CD4-positive, alpha-beta T cell (primary cell): ENCODE measurements around the gene ATG3. TPM values are rescaled to one million over a fixed set of nuclear protein-coding genes. Genes with fewer than 3 reads are reported as not detected.

ENCODE experiments used
- ATAC-seq: fragments of 200-7000 bp; cut with Tn5 transposase; one replicate; pipeline ENCODE4 v1.10.0; 2022; ENCODE audit warnings: mild to moderate bottlenecking; ENCODE audit not compliant: poor library complexity
- CTCF ChIA-PET: fragments of 350-600 bp; sonication (Branson Sonifier 250); formaldehyde crosslinking; loops from one replicate; lab custom pipeline; 2021; ENCODE audit warnings: antibody characterized with exemption, inconsistent platforms; lab: Charles Lee
- POLR2A ChIA-PET: fragments of 350-600 bp; sonication (Branson Sonifier 250); formaldehyde crosslinking; loops from one replicate; lab custom pipeline; 2021; ENCODE audit warnings: antibody characterized with exemption, inconsistent platforms; lab: Charles Lee
- DNase-seq, 14 experiments: peaks; one replicate each; pipeline ENCODE4 v3.0.0-alpha.2; 2013 to 2020; ENCODE audit warnings: mixed read lengths in 2 of 14
- H3K27ac ChIP-seq, 2 donors: one replicate each; pipeline versions ENCODE4 v1.5.1 to v1.7.0; 2013; ENCODE audit warnings: low read length in 2 of 2, low read depth in 1 of 2, mild to moderate bottlenecking in 1 of 2
- H3K27me3 ChIP-seq, 2 experiments: 1 replicate in 1 of 2; 2 replicates in 1 of 2; pipeline versions ENCODE4 v1.6.1 to v1.7.0; 2013; ENCODE audit warnings: low read length in 2 of 2, control low read depth in 1 of 2, mild to moderate bottlenecking in 1 of 2, moderate library complexity in 1 of 2; ENCODE audit not compliant: insufficient read depth in 2 of 2, control insufficient read depth in 1 of 2
- H3K36me3 ChIP-seq: one replicate; pipeline ENCODE4 v1.6.1; 2013; ENCODE audit warnings: low read length, control low read depth; ENCODE audit not compliant: insufficient read depth
- H3K4me1 ChIP-seq: one replicate; pipeline ENCODE4 v1.6.1; 2013; ENCODE audit warnings: low read length, control low read depth; ENCODE audit not compliant: insufficient read depth
- H3K4me3 ChIP-seq: one replicate; pipeline ENCODE4 v1.5.1; 2013; ENCODE audit warnings: mild to moderate bottlenecking, low read length, moderate library complexity
- H3K9me3 ChIP-seq, 2 experiments: 1 replicate in 1 of 2; 2 replicates in 1 of 2; pipeline versions ENCODE4 v1.6.1 to v1.7.0; 2013; ENCODE audit warnings: low read length in 2 of 2, mild to moderate bottlenecking in 2 of 2, control low read depth in 1 of 2, moderate library complexity in 1 of 2; ENCODE audit not compliant: control insufficient read depth in 1 of 2, insufficient read depth in 1 of 2
- H3K27ac Mint-ChIP-seq: one replicate; pipeline ENCODE4 v1.8.0; 2020; ENCODE audit warnings: mixed read lengths
- H3K27me3 Mint-ChIP-seq: one replicate; pipeline ENCODE4 v1.8.0; 2021; ENCODE audit warnings: mixed read lengths
- H3K36me3 Mint-ChIP-seq: one replicate; pipeline ENCODE4 v1.8.0; 2021; ENCODE audit warnings: low read depth, mixed read lengths
- H3K4me1 Mint-ChIP-seq: one replicate; pipeline ENCODE4 v1.8.0; 2021; ENCODE audit warnings: low read depth, mixed read lengths
- H3K4me3 Mint-ChIP-seq: one replicate; pipeline ENCODE4 v1.8.0; 2020; ENCODE audit warnings: mild to moderate bottlenecking, mixed read lengths
- H3K9me3 Mint-ChIP-seq: one replicate; pipeline ENCODE4 v1.8.0; 2020; ENCODE audit warnings: mixed read lengths
- intact Hi-C, 2 experiments: fragments of 100-400 bp; cut with DNase I in 1 of 2; cut with micrococcal nuclease in 1 of 2; formaldehyde crosslinking; loops; one replicate each; pipeline versions ENCODE4 v1.15.1 to v1.9.0; 2023 to 2025; cut with DNase I, micrococcal nuclease
- total RNA-seq, 174 experiments: library from RNA in 2 of 174; stranded (reverse) in 2 of 174; gene quantifications; one replicate each; pipeline ENCODE4 v1.2.3 and lab custom pipeline; 2021 to 2026
- TF ChIP-seq, protein P1 (sequence below): fragments of 200-600 bp; IDR thresholded peaks from one replicate; pipeline ENCODE4 v1.8.0; 2022; ENCODE audit warnings: antibody characterized with exemption, mild to moderate bottlenecking

The ATG3 gene
- total RNA-seq, 2 experiments from 2014 or later = 43.3 to 43.8 TPM

GRCh38 chr3:112503304-112503972 is 58.3 kb downstream of the ATG3 start:
- POLR2A ChIA-PET = interaction anchor here (1.2 kb wide), 1 partner anchor 40 kb away, joined by 3 read pairs; no protein-coding TSS in a partner anchor
- peaks cover 55% of the 10 kb centered on the region for H3K4me1 Mint-ChIP-seq
- Histone ChIP-seq H3K27me3 (no peaks in the 10 kb centered on the region), H3K4me1 (no peaks in the 10 kb centered on the region), H3K4me3 (no peak overlapping the region), H3K27ac (no peak overlapping the region), H3K9me3 (no peaks in the 10 kb centered on the region), H3K36me3 (no peaks in the 10 kb centered on the region)
- H3K36me3 Mint-ChIP-seq = peaks cover 12% of the 10 kb centered on the region
- H3K27me3 Mint-ChIP-seq = no peaks in the 10 kb centered on the region
- no peak for DNase-seq
- CTCF ChIA-PET = no interaction called here
- TF ChIP-seq, protein P1, sequence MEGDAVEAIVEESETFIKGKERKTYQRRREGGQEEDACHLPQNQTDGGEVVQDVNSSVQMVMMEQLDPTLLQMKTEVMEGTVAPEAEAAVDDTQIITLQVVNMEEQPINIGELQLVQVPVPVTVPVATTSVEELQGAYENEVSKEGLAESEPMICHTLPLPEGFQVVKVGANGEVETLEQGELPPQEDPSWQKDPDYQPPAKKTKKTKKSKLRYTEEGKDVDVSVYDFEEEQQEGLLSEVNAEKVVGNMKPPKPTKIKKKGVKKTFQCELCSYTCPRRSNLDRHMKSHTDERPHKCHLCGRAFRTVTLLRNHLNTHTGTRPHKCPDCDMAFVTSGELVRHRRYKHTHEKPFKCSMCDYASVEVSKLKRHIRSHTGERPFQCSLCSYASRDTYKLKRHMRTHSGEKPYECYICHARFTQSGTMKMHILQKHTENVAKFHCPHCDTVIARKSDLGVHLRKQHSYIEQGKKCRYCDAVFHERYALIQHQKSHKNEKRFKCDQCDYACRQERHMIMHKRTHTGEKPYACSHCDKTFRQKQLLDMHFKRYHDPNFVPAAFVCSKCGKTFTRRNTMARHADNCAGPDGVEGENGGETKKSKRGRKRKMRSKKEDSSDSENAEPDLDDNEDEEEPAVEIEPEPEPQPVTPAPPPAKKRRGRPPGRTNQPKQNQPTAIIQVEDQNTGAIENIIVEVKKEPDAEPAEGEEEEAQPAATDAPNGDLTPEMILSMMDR = no peak
- no peaks in the 10 kb centered on the region for H3K9me3 Mint-ChIP-seq
- no peak overlapping the region for H3K27ac Mint-ChIP-seq
- intact Hi-C loops = no loop called here
- H3K4me3 Mint-ChIP-seq = no peak overlapping the region
- ATAC-seq = no peak

- TF ChIP-seq, protein P1 = no peak
- peaks cover 10% of the 10 kb centered on the region for H3K4me1 ChIP-seq
- DNase-seq (no peak), ATAC-seq (no peak)
- peak overlapping the region; percentile 90 for H3K27ac Mint-ChIP-seq
- no peaks in the 10 kb centered on the region for H3K27me3 Mint-ChIP-seq
- no peaks in the 10 kb centered on the region for H3K27me3 ChIP-seq
- H3K4me1 Mint-ChIP-seq = peaks cover 59% of the 10 kb centered on the region
- ChIA-PET CTCF (interaction anchor here (1.6 kb wide), 1 partner anchor 389 kb away, joined by 3 read pairs; no protein-coding TSS in a partner anchor), POLR2A (interaction anchor here (0.6 to 5.4 kb wide), 6 partner anchors 8 to 456 kb away, joined by 4 to 56 read pairs (median 22); partner anchors contain the start of gene CD200)
- H3K9me3 ChIP-seq = no peaks in the 10 kb centered on the region
- H3K27ac ChIP-seq = no peak overlapping the region
- intact Hi-C loops = no loop called here
- peaks cover 27% of the 10 kb centered on the region for H3K36me3 Mint-ChIP-seq
- no peak overlapping the region for H3K4me3 ChIP-seq
- peak overlapping the region; percentile 90 for H3K4me3 Mint-ChIP-seq
- H3K9me3 Mint-ChIP-seq = no peaks in the 10 kb centered on the region
- H3K36me3 ChIP-seq = no peaks in the 10 kb centered on the region
These were observed 61.1 kb downstream of the ATG3 start for GRCh38 chr3:112500621-112501020.

DNA sequence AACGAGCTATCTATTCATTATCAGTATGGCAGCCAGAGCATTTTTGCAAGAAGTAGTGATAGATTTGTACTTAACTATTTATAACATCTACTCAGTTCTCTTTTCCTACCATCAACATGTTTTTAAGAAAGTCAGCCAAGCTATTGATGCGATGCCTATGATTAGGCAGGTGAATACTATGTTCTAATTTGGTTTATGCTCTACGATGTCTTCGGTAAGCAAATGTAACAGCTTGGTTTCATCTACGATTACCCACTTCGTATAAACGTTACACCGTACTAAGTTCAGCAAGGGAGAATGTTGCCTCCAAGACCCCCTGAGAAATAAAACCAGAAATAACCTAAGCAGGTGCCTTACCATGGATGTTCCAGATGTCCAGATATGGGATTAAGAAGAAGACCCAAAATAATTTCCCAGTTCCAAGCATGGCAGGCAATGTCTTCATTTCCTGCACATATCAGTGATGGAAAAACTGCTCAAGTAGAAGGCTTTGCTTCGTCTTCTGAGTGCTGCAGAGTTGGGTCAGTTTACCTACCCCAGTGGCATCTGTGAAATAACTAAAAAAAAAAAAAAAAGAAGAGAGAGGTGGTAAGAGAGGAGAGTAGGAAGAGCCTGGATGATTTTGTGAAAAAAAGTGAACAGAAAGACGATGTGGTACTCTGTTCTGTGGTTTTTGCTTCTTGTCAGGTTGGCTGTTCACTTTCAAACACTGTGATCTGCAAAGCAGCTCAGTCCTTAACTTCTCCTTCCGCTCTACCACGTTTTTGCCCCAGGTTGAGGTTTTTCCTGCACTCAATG is 62.6 kb downstream of the ATG3 start, which contains the start of gene BTLA:
BTLA (minus strand) TSS at position 559 of the 798 bp plus-strand sequence; CDS start at position 445, 114 bp downstream.
- Histone ChIP-seq H3K4me1 (peaks cover 10% of the 10 kb centered on the region), H3K9me3 (no peaks in the 10 kb centered on the region), H3K27me3 (no peaks in the 10 kb centered on the region), H3K4me3 (peak within 1 kb of the TSS; percentile 66), H3K27ac (peak within 1 kb of the TSS; percentile 57 to 60), H3K36me3 (no peaks in the 10 kb centered on the region)
- intact Hi-C loops = loop anchor here in 1 of 2 experiments (2.0 to 5.0 kb wide), 2 partner anchors 20 to 37 kb away; no protein-coding TSS in a partner anchor
- DNase-seq = peak in 6 of 14 experiments; percentile 7 to 69 (median 59)
- Mint-ChIP-seq H3K4me1 (peaks cover 69% of the 10 kb centered on the region), H3K9me3 (no peaks in the 10 kb centered on the region), H3K36me3 (peaks cover 38% of the 10 kb centered on the region), H3K27ac (peak within 1 kb of the TSS; percentile 90), H3K27me3 (no peaks in the 10 kb centered on the region), H3K4me3 (peak within 1 kb of the TSS; percentile 90)
- peak; percentile 71 for ATAC-seq
- ChIA-PET POLR2A (interaction anchor here (0.5 to 5.4 kb wide), 16 partner anchors 9 to 427 kb away, joined by 3 to 56 read pairs (median 5); partner anchors contain the start of genes ATG3, CD200 and SLC35A5), CTCF (interaction anchor here (0.6 to 1.8 kb wide), 4 partner anchors 9 to 706 kb away, joined by 3 to 5 read pairs (median 4); no protein-coding TSS in a partner anchor)
- TF ChIP-seq, protein P1 = no peak
